SIG-M5 (cell line): Measurements from ENCODE around the gene DOCK1.

ENCODE experiments used
- DNase-seq: peaks from one replicate; lab custom pipeline; 2025; lab: John Stamatoyannopoulos, UW

Gene DOCK1

DNA sequence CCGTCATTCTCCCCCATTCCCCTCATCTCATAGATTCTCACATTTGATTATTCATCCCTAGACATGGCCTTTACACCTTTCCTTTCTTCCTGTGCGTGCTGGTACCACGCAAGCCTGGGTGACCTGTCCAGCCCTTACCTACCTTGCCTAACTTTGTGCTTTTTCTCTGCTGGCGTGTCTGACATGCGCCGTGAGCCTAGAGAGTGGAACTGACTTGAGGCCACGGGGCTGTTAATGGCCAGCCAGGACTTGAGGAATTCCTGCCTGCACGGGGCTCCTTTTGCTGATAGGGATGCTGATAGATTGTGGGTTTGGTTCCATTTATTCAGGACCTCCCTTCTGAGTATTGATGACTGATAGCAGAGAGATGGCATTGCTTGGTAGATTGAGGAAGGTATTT, 134.2 kb downstream of the DOCK1 start:
- no peak for DNase-seq

DNA sequence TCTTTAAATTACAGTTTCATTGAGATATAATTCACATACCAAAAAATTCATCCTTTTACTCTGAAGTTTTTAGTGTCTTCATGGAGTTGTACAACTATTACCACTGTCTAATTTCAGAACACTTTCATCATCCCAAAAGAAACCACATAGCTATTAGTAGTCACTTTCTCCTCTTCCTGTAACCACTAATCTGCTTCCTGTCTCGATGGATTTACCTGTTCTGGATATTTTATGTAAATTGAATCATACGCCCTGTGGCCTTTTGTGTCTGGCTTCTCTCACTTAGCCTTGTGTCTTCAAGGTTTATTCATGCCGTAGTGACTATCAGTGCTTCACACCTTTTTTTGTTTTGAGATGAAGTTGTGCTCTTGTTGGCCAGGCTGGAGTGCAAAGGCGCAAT, 135.5 kb downstream of the DOCK1 start:
- no peak for DNase-seq

DNA sequence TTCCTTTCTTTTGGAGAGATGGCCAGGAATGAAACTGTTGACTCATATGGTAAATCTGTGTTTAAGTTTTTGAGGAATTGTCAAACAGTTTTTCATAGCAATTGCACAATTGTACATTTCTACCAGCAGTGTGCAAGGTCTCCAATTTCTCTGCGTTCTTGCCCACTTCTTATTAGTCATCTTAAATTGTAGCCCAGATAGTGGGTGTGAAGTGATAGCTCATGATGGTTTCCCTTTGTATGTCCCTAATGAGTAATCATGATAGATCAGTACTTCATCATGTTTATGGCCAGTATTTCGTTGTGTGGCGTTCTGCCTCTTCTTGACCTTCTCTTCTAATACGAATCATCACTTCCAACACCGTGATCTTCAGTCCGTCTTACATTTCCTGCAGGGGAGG, 136.3 kb downstream of the DOCK1 start:
- DNase-seq = no peak

DNA sequence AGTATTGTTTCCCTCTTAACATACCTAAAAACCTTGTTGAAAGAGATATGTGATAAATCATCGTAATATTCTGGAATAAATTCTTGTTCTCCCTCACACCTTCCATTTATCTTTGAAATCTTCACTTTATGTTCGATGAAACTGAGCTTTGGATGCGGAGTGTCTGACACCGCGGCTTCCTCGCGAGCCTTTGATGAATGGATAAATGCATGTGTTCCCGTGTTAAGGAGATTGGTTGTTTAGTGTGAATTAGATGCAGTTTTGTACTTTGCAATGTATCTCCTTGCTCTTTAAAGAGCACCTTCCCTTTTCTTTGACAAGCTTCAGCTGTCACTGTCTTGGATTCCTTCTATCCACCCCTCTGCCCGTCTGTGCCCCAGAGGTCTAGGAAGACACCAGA, 138.1 kb downstream of the DOCK1 start:
- DNase-seq = no peak

DNA sequence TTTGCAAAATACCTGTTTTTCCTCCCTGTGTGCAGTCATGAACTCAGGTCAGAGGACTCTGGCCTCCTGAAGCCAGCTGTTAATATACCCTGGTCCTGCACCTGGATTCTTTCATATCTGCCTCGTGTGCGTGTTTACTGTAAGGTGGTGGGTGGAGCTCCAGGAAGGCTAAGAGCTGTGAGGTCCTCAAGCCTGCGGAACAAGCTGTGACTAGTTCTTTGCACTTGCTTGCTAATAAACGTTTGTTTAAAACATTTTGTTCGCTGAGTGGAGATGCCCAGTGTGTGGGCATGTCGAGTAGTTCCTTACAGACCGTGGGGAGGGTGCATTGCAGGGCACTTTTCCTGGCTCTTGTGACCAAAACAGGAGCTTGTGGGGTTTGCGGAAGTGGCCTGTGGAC, 139.0 kb downstream of the DOCK1 start:
- no peak for DNase-seq

DNA sequence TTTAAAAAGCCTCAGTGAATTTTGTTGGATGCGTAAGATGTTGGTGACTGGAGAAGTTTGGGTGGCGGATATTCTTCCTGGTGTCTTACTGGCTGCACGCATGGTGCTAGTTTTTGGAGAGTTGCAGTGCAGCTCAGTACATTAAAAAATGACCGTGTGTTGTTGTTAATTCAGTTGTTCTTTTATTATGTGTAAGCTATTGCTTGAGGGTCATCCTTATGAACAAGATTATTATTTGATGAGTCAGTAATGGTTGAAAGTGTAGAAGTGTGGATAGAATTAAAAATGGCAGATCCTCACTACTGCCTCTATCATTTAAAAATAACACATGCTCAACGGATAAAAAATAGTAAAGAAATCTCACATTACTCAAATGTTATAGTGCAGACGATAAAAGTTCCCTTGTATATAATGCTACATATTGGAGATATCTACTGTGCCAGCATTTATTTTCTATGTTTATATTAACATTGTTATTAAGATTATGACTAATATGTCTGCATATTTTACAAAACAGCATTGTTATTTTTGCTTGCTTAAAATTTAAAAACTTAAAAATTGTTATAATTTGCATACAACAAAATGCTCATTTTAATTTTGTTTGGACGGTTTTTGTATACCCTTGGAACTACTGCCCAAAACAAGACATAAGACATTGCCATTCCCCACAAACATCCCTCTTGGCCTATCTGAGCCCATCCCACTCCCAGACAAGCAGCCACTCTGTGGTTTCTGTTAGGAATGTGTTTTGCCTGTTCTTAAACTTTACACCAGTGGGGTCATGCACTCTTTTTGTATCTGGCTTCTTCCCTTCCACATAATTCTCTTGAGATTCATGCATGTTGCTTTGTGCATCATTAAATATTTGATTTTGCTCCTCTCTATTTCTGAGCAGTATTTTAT, 142.0 kb downstream of the DOCK1 start:
- DNase-seq = no peak

DNA sequence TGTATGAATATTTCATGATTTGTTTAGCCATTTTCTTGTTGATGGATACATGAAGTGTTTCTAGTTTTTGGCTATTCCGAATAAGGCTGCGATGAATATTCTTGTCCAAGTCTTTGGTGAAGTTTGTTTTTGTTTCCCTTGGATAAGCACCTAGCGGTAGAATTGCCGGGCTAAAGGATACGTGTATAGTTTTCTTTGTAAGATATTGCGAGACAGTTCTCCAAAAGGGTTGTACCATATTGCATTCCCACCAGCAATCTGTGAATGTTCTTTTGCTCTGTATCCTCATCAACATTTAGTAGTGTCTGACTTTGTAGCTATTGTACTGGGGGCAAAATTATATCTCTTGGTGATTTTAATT, 142.6 kb downstream of the DOCK1 start:
- DNase-seq = no peak

DNA sequence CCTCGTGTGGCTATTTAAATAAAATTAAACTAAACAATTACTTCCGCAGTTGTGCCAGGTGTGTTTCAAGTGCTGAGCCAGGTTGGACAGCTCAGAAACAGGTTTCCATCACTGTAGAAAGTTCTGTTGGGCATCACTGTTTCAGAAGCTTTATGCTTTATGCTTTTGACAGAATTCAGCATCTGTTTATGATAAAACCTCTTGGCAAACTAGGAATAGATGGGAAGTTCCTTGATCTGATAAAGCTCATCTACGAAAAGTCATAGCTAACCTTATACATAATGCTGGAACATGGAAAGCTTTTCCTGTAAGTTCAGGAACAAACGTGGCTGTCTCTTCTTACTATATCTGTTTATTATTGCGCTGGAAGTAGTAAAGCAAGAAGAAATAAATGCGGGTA, 143.4 kb downstream of the DOCK1 start:
- DNase-seq = no peak

DNA sequence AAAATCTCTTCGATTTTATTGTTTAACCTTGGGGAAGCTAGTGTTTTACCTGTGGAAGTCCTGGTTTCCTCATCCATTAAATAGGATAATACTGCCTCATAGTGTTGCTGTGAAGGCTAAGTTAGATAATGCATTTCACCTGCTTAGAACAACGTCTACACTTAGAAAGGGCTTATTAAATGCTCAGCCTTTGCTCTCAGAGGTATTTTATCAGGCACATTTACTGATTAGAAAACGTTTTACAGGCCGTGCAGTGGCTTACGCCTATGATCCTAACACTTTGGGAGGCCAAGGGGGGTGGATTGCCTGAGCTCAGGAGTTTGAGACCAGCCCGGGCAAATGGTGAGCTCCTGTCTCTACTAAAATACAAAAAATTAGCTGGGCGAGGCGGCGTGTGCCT, 146.8 kb downstream of the DOCK1 start:
- no peak for DNase-seq

DNA sequence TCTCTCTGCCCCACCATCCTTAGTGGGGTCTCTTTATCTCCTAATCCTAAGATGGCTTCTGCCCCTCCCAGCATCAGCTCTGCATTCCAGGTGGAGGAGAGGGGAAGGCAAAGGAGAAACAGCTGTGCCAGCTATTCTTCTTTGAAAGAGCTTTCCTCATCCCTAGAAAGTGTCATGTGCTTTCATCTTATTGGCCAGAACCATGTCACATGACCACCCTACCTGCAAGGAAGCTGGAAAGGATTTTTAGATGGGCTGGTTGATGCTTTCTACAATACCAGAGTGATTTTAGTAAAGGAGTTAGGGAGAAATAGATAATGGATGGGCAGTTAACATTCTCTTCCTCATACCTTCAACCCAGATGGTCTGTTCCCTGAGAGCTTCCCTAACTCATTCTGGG, 150.0 kb downstream of the DOCK1 start:
- no peak for DNase-seq

DNA sequence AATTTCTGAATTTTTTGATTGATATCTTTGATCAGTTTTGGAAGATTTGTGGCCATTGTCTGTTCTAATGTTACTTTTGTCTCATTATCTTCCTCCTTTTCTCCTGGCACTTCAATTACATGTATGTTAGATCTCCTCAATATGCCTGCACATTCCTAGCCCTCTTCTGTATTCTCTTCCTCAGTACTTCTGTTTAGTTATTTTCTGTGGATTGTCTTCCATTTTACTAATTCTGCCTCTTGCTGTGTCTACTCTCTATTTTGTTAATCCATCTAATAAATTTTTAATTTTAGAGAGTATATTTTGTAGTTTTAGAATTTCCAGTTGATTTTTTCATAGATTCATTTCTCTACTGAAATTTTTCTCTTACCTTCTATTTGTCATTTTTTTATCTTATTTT, 154.1 kb downstream of the DOCK1 start:
- DNase-seq = no peak

DNA sequence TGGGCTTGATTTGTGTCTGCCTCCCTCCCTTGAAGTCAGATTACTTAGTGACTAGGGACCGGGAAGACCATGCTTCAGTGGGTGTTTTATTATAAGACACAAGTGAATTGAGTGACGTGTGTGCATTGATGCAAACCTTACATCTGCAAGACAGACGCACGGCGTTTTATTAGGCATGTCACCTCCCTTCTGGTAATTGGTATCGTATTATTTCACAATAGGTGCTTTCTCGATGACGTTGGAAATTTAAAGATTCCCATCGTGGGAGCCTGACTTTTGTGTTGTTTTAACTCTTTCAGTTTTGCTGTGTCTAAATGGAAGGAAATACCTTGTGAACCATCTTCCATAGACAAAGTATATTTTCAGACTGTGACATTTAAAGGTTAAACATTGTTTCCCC, 158.5 kb downstream of the DOCK1 start:
- DNase-seq = no peak

DNA sequence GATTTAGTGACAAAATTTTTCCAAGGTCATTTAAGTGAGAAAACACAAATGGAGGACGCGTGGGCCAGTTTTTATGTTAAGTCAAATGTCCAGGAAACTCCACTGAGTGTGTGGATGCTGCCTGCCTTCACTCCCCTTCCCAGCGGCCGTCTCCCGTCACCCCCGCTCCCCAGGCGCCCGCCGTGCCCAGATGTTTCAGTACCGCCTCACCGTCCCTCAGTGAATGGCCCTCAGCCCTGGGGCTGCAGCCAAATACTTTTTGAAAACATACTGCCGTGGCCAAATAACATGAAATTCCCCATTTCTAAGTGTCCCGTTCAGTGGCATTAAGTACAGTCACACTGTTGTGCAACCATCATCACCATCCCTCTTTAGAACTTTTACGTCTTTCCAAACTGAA, 159.2 kb downstream of the DOCK1 start:
- no peak for DNase-seq

DNA sequence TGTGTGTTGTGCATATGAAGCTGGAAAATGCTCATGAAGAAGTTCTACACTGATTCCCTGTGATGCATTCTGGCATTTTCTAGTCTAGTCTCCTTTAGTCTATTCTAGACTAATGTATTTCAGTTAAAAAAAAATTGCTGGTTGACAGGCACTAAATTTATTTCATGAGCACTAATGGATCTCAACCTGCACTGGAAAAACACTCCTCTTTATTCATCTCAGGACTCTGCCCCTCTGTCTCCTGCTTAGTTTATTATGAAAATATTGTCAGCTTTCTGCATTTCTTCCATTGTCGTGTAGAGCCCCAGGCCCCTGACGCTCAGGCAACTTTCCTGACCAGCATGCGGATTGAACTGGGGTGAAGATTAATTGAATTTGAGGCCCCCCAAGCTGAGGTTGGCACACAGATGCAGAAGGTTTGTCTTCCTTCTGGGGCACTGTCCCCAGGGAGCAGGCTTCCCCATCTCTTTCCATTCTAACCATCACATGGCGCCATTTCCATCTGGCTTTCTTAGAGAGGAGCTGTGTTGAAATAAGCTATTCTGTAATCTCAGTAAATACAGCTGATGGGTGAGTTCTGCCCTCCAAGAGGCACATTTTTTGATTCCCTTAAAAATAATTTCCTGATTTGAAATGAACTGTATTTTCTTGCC, 162.4 kb downstream of the DOCK1 start:
- DNase-seq = no peak

DNA sequence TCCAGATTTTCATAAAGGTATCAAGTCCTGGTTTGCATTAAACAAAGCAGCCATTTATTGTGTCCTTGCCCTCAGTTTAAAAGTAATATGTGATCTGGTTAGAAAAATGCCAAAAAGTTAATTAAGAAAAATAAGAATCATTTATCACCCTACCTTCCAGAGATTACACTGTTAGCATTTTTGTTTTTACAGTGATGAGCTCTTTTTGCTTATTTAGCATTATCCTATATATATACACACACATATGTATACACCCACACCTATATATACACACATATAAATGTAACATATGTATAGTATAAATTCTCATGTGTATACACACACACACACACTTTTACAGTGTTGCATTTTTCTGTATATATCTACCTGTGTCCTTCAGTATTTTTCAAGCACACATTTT, 163.3 kb downstream of the DOCK1 start:
- no peak for DNase-seq

DNA sequence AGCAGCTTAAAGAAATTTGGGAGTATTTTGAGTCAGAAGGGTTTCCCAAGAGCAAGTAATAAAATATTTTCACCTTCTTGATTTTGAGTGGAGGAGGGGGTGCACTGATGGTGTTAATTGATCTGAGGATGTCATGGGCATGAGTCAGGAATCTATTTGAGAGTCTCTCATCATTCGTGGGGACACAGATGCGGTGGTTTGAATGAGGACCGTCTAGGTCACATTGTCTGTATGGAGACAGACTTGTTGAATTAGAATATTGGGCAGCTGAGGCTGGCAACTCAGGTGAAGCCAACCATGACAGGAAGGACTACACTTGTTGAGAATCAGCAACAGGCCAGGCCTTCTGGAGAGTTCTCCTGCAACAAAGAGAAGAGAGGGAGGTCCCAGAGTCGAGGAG, 164.2 kb downstream of the DOCK1 start:
- no peak for DNase-seq

DNA sequence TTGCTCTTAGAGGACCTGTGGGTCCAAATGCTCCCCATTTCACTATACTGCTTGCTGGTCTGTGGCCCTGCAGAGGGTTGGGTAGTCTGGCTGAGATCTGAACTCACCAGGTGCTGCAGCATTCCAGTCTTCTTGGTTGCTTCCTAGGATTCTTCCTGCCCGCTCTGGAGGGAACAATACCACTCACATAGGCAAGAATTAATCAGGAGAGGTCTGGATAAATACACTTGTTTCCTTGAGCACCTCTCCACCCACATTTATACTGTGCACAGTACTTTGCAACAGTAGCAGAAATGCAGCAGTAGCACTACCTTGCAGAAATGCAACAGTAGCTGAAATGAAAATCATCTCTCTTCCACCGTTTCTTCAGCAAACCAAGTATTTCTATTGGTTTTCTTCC, 165.9 kb downstream of the DOCK1 start:
- no peak for DNase-seq

DNA sequence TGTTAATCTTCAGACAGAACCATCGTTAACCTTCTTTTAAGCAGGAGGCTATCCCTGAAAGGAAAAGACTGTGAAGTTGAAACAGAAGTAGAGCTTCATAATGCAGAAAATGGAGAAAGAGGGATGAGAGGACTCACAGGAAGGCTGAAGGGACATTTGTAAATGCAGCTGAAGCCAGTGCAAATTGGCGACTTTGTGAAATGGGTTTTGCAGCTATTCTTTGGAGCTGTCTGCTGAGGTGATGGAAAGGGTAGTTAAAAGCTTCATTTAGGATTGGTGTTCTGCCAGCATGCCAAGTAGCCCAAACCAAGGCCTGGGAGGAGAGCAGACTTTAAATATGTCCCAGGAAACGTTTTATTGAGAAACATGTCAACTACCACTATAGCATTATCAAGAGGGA, 168.4 kb downstream of the DOCK1 start:
- no peak for DNase-seq

DNA sequence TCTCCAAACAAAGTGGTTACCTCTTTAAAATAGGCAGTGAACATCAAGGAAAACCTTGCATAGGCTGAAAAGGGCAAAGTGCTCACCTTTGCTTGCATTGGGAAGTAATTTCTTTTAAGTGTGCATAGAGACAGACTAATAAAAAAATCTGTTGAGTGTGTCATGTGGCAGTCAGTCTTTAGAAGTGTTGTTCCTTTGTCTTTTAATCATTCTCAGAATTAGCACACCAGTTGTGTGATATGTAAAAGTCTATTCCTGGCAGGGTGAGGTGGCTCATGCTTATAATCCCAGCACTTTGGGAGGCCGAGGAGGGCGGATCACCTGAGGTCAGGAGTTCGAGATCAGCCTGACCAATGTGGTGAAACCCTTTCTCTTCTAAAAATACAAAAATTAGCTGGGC, 174.2 kb downstream of the DOCK1 start:
- no peak for DNase-seq

DNA sequence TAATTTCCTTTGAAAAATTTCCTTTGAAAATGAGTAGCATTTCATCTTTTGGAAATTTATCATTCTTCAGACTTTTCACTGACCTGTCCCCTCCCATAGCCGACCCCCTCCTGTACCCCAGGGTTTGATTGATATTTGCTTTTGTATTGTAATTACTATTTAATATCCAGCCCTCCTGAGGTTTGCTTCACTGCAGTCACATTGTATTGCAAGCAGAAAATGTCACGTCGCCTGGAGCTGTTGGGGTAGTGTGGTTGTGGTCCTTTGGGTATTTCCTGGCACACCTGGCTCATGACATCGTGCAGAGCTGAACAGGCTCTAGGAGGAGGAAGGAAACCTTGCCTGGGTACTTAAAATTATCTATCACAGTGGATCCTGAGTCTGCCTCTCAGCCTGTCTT, 175.1 kb downstream of the DOCK1 start:
- no peak for DNase-seq

DNA sequence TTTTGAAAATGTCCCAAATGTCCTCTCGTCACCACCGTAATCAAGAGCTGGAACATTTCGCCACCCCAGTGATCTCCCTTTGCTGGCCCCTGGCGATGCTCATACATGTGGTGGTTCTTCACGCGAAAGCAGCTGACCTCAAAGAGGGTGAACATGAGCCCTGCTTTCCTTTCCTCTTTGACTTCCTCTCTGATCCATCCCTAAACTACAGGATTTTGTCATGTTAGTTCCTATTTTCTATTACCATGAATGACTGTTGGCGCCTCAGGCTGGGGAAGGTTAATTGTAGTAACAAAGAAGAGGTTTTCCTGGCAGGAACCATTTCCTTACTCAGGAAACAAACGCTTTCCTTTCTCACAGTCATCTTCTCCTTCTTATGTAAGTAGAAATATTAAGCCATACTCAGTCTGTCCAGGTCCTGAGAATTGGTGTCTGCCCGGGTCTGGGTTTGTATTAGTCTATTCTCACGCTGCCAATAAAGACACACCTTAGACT, 176.7 kb downstream of the DOCK1 start:
- DNase-seq = no peak

DNA sequence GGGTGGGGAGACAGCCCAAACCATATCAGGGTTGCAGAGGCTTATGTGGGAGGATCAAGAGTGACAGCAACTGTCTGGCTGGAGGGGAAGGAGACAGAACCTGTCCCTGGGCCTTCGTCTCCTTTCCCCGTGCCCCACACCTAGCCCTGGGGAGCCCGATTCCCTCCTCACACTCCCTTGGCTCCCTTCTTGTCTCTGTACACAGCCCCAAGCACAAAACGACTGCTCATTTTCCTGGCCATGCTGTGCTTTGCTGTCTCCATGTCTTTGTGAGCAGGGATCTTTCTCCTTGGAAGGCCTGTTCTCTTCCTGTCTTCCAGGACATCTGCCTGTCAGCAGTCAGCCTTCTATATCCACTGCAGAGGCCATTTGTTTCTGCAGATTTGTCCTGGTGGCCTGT, 177.4 kb downstream of the DOCK1 start:
- DNase-seq = no peak

DNA sequence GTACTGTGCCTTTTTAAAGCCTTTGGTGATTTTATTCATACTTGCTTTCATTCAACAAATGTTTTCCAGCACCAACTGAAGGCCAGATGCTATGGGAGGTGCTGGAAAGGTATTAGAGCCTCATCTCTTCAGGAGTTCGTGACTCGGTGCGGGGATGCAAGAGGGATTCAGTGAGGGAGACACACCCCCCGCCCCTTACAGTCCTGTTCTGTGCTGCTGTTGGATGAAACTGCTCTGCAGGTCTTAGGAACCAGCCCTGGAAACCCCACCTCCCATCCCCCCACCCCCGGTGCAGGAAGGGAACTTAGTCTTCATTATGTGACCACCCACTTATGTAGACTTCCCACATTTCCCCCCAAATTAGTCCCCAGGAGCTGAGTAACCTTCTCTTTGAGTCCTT, 180.7 kb downstream of the DOCK1 start:
- no peak for DNase-seq

DNA sequence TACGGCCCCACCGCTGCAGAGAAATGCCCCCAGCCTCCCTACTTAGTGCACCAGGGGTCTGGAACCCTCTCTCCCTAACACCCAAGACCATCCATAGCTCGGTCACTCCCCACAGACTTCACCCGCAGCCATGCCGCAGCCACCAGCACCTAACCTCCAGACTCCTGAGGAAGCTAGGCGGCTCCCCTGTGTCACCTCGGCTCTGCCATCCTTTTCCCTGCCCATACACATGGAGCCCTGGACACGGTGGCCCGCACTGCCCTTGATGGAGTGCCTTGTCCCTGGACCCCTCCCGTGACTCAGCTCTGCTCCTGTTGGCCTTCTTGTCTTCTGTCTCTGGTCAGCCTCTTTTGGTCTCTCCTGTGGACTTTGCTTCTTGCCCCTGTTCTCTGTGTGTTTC, 183.7 kb downstream of the DOCK1 start:
- no peak for DNase-seq
